ENCODE data around the gene ANKRD35. TPM values are rescaled to one million over a fixed set of nuclear protein-coding genes. Genes with fewer than 3 reads are reported as not detected.
A peak's percentile ranks its signal among the peaks of the same experiment; 100 is the strongest.

Gene ANKRD35
- total and polyA plus RNA-seq, 9 of the 15 experiments (the other 6 are each of a cell fraction or from before 2014, with no cell fraction given), result 0.07 to 0.14 (median 0.07) TPM; not detected in 5

DNA sequence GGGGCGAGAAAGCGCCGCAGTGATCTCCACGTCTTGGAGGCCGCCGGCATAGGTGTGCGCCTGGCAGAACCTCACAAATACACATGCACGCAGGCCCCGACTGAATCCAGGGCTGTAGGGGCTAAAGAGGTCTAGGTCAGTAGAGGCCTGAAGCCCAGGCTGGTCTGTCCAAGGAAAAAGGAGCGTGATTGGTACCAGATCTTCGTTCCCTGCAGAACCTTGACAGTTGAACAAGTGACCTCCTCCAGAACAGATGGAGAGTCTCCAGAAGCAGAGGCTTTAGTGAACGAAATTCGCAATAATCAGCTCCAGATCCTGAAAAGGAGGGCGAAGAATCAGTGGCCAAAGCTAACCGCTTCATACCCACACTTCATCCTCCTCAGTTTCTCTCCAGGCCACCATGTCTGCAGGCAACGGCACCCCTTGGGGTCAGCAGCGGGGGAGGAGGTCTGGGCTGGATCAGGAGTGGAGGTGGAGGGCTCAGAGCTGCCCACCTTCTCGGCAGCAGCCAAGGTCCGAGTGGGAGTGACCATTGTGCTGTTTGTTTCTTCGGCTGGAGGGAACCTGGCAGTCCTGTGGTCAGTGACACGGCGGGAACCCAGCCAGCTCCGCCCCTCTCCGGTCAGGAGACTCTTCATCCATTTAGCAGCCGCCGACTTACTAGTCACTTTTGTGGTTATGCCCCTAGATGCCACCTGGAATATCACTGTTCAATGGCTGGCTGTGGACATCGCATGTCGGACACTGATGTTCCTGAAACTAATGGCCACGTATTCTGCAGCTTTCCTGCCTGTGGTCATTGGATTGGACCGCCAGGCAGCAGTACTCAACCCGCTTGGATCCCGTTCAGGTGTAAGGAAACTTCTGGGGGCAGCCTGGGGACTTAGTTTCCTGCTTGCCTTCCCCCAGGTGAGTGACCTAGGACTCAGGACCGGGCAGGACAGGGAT lies 33.6 kb upstream of the ANKRD35 start (continued):
- TF ChIP-seq TGIF2 (CRISPR knock-in tag; IDR thresholded peaks at IDR 0.05) (no peak), GATA2 (CRISPR knock-in tag; IDR thresholded peaks at IDR 0.05) (no peak), EP300 (IDR thresholded peaks at IDR 0.05; ENCODE audit: low read length) (no peak), ETS2 (tag; IDR thresholded peaks at IDR 0.05; ENCODE audit: borderline replicate concordance, poor library complexity, severe bottlenecking) (no peak), FIP1L1 (IDR thresholded peaks at IDR 0.05; ENCODE audit: low read depth, low read length, poor library complexity, severe bottlenecking) (no peak), RBM17 (IDR thresholded peaks at IDR 0.05; ENCODE audit: borderline replicate concordance, low read depth, low read length) (no peak), BCOR (IDR thresholded peaks at IDR 0.05) (no peak), SRSF1 (IDR thresholded peaks at IDR 0.05; ENCODE audit: low read depth, low read length) (no peak), GABPB2 (CRISPR knock-in tag; conservative IDR thresholded peaks at IDR 0.05) (no peak), MIER1 (IDR thresholded peaks at IDR 0.05; ENCODE audit: low read depth) (no peak), MBD2 (IDR thresholded peaks at IDR 0.05; ENCODE audit: borderline replicate concordance, low read depth) (no peak; the same call in 1 of the 2 replicates), NKRF (IDR thresholded peaks at IDR 0.05; ENCODE audit: borderline replicate concordance) (peak; percentile 67; the same call in 1 of the 2 replicates), ZNF436 (CRISPR knock-in tag; IDR thresholded peaks at IDR 0.05) (no peak), NEUROD1 (IDR thresholded peaks at IDR 0.05; ENCODE audit: borderline replicate concordance, low read depth, low read length, partially characterized antibody) (no peak), RAD21 (CRISPR knock-in tag; conservative IDR thresholded peaks at IDR 0.05 in 1 of 2, IDR thresholded peaks at IDR 0.05 in 1 of 2) (no peak), ZKSCAN8 (CRISPR knock-in tag; IDR thresholded peaks at IDR 0.05) (no peak), PHTF2 (CRISPR knock-in tag; IDR thresholded peaks at IDR 0.05) (no peak), ZSCAN29 (IDR thresholded peaks at IDR 0.05) (no peak)
- TF ChIP-seq, protein P1, sequence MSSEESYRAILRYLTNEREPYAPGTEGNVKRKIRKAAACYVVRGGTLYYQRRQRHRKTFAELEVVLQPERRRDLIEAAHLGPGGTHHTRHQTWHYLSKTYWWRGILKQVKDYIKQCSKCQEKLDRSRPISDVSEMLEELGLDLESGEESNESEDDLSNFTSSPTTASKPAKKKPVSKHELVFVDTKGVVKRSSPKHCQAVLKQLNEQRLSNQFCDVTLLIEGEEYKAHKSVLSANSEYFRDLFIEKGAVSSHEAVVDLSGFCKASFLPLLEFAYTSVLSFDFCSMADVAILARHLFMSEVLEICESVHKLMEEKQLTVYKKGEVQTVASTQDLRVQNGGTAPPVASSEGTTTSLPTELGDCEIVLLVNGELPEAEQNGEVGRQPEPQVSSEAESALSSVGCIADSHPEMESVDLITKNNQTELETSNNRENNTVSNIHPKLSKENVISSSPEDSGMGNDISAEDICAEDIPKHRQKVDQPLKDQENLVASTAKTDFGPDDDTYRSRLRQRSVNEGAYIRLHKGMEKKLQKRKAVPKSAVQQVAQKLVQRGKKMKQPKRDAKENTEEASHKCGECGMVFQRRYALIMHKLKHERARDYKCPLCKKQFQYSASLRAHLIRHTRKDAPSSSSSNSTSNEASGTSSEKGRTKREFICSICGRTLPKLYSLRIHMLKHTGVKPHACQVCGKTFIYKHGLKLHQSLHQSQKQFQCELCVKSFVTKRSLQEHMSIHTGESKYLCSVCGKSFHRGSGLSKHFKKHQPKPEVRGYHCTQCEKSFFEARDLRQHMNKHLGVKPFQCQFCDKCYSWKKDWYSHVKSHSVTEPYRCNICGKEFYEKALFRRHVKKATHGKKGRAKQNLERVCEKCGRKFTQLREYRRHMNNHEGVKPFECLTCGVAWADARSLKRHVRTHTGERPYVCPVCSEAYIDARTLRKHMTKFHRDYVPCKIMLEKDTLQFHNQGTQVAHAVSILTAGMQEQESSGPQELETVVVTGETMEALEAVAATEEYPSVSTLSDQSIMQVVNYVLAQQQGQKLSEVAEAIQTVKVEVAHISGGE (CRISPR knock-in tag; IDR thresholded peaks at IDR 0.05), result 0 out of 6 replicates have a peak, but pooled peaks of 1 of the 3 experiments have one; percentile 11
- TF ChIP-seq, protein P2, sequence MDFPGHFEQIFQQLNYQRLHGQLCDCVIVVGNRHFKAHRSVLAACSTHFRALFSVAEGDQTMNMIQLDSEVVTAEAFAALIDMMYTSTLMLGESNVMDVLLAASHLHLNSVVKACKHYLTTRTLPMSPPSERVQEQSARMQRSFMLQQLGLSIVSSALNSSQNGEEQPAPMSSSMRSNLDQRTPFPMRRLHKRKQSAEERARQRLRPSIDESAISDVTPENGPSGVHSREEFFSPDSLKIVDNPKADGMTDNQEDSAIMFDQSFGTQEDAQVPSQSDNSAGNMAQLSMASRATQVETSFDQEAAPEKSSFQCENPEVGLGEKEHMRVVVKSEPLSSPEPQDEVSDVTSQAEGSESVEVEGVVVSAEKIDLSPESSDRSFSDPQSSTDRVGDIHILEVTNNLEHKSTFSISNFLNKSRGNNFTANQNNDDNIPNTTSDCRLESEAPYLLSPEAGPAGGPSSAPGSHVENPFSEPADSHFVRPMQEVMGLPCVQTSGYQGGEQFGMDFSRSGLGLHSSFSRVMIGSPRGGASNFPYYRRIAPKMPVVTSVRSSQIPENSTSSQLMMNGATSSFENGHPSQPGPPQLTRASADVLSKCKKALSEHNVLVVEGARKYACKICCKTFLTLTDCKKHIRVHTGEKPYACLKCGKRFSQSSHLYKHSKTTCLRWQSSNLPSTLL (IDR thresholded peaks at IDR 0.05), result no peak
